Measurements from ENCODE around the gene CD82.

GRCh38 chr11:44605965-44606364, 40.5 kb downstream of the CD82 start:
- TF ChIP-seq CTCF (IDR thresholded peaks at IDR 0.05) (no peak), POLR2AphosphoS5 (IDR thresholded peaks at IDR 0.05; ENCODE audit: low read depth, low read length) (no peak), REST (IDR thresholded peaks at IDR 0.05; ENCODE audit: insufficient read depth in 1 of 2, low read depth in 2 of 2, low read length in 1 of 2) (no peak), TCF7L2 (IDR thresholded peaks at IDR 0.05; ENCODE audit: low read depth, low read length) (no peak), SIN3A (IDR thresholded peaks at IDR 0.05; ENCODE audit: borderline replicate concordance, insufficient read depth, low read depth, low read length) (no peak)
